Measurements from ENCODE around the gene C22orf42.
"Not testable (repeated sequence)": the region's sequence is repeated elsewhere in the genome, so short reads cannot be mapped to it uniquely, and the experiment has no call there.

C22orf42 gene

GRCh38 chr22:32158712-32159533 lies at the start of gene C22orf42:
C22orf42 (minus strand) TSS chr22:32159303; CDS start chr22:32159215, 88 bp downstream.
- DNase-seq = no peak

GRCh38 chr22:32208681-32209080 lies 49.6 kb upstream of the C22orf42 start:
- no peak for DNase-seq

GRCh38 chr22:32207971-32208480 lies 48.9 kb upstream of the C22orf42 start:
- DNase-seq = no peak

GRCh38 chr22:32206774-32207758 lies 48.0 kb upstream of the C22orf42 start:
- DNase-seq = no peak

- no peak for DNase-seq
These were observed 47.1 kb upstream of the C22orf42 start for GRCh38 chr22:32205974-32206773.

- peak; percentile 24 for DNase-seq
These were observed 46.0 kb upstream of the C22orf42 start, which contains the start of gene RFPL2 for GRCh38 chr22:32204856-32205722. RFPL2 (minus strand) TSS chr22:32205073; CDS start chr22:32202451, 2,622 bp downstream.

GRCh38 chr22:32204040-32204855 lies 45.1 kb upstream of the C22orf42 start:
- DNase-seq = no peak

- no peak for DNase-seq
These were observed 44.3 kb upstream of the C22orf42 start for GRCh38 chr22:32203181-32204039.

GRCh38 chr22:32202539-32203180 lies 43.6 kb upstream of the C22orf42 start:
- DNase-seq = no peak

- DNase-seq = no peak
These were observed 43.0 kb upstream of the C22orf42 start for GRCh38 chr22:32202161-32202538.

GRCh38 chr22:32200752-32201151 lies 41.6 kb upstream of the C22orf42 start:
- DNase-seq = no peak

- no peak for DNase-seq
These were observed 40.9 kb upstream of the C22orf42 start for GRCh38 chr22:32199961-32200360.

GRCh38 chr22:32199341-32199740 lies 40.2 kb upstream of the C22orf42 start:
- no peak for DNase-seq

- DNase-seq = not testable (repeated sequence)
These were observed 38.6 kb upstream of the C22orf42 start for GRCh38 chr22:32197553-32198226.

- not testable (repeated sequence) for DNase-seq
These were observed 36.8 kb upstream of the C22orf42 start for GRCh38 chr22:32195900-32196299.

GRCh38 chr22:32193346-32193745 lies 34.2 kb upstream of the C22orf42 start:
- not testable (repeated sequence) for DNase-seq

- not testable (repeated sequence) for DNase-seq
These were observed 31.9 kb upstream of the C22orf42 start for GRCh38 chr22:32191021-32191420.

- no peak for DNase-seq
These were observed 26.7 kb upstream of the C22orf42 start for GRCh38 chr22:32185821-32186220.

Measured in NCI-H446 treated with DMSO at 0.1 percent for 48 hours (cell line).